ENCODE measurements around the gene BORA.

- TF ChIP-seq CTCF (conservative IDR thresholded peaks at IDR 0.05) = no peak
- no peak for TF ChIP-seq EZH2 (IDR thresholded peaks at IDR 0.05; ENCODE audit: low read depth)
These were observed 10.9 kb upstream of the BORA start for GRCh38 chr13:72716776-72717175.
